Activated CD8-positive, alpha-beta memory T cell treated with anti-CD3 and anti-CD28 coated beads for 24 hours (primary cell): ENCODE data around the gene CDKL1.
A peak's percentile ranks its signal among the peaks of the same experiment; 100 is the strongest.

Experiments
- DNase-seq: peaks from one replicate; pipeline ENCODE4 v3.0.0-alpha.2; 2020

CDKL1 gene

DNA sequence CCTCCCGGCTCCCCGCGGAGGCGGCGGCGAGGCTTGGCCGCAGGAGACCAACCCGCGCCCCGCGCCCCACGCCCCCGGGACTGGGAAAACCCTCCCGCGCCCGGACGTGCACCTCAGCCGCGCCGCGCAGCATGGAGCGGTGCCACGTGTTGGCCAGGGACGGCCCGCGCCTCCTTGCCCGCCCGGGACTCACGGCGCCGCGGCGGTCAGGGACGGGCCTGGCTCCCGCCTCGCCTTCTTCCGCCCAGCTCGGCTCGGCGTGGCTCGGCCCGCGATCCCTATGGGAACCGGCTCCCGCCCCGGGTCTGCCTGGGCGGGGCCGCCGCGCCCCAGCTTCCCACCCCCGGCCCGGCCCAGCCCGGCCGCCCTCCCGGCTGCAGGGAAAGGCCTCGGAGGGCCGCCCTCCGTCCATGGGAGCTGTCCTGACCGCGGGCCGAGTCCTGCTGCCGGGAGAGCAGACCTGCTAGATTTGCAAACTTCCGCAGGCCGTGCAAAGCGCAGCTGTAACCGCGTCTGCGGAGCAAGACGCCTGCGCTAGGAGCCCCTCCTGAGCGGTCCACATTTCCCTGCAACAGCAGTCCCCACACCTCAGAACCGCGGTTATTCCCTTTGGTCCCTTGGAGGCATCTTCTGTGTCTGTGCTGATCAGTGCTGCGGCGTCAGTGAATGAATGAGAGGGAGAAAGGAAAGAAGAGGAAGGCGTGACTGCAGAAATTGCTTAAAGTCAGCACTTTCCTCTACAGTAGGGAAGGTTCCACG lies at the start of gene CDKL1:
CDKL1 (minus strand) TSS at position 251 of the 759 bp plus-strand sequence. CDS start 1,013 bp downstream, outside the sequence.
- DNase-seq = peak; percentile 85

DNA sequence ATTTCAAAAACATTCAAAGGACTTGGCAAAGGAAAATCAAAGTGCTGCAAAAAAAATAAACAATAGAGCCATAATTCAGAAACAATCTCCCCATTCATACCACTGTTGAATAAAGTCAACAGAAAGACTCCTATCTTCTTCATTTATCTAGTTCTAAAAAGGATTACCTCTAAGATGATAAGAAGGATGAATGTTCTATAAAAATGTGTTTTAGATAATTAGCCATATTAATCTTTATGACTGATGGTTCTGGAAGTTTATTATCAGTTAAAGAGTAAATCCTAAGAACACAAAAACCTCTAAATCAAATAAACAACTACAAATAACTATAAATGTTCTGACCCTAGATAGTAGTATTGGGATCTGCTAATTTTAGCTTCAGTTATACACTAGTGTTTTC lies 37.8 kb upstream of the CDKL1 start:
- DNase-seq = no peak

DNA sequence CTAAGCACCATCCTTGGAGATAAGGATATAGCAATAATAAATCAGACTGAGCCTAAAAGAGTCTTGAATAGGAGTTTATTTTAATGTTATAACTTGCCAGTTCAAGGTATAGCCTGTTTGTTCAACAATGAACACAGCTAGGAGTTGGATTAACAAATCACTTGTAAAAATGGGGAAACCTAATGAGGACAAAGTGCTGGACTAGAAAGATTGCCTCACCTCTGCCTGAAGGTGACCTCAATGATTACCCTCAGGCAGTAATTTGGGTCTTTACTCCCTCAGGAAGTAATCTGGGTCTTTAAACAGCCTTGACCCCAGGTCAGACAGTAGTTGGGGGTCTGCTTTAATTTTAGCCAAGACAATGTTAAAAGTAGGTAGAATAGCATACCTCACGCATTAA lies 35.5 kb upstream of the CDKL1 start:
- no peak for DNase-seq

DNA sequence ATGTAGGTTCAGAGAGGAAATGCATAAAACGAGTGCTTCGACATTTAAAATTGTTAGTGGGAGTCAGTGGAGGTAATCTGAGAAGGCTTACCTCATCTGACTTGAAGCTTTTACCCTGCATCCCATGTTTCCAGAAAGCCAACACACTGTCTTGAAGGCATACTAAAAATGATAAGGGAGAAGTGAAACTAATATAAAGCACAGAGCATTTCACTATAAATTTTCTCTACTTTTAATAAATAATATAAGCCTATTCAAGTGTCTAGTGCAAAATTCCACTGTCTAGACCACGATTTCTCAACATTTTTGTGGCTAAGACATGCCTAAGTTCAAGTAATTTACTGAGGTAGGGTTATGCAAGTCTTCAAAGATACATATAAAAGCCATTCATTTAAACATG lies 29.1 kb upstream of the CDKL1 start:
- DNase-seq = no peak

DNA sequence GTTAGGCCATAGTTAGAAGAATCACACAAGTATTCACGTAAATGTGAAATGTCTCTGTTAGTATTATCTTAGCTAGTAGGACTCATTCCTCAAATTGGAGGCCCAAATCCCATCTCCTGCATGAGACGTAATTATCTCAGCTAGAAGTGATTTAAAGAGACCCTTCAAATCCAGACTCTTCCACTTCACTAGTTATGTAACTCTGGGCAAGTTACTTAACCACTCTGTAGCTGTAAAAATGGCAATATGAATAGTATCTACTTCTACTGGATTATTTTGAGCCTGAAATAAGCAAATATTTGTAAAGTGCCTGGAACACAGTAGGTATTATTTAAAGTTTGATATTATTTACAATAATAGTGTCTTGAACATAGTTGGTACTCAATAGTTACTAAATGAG lies 28.4 kb upstream of the CDKL1 start:
- DNase-seq = no peak

DNA sequence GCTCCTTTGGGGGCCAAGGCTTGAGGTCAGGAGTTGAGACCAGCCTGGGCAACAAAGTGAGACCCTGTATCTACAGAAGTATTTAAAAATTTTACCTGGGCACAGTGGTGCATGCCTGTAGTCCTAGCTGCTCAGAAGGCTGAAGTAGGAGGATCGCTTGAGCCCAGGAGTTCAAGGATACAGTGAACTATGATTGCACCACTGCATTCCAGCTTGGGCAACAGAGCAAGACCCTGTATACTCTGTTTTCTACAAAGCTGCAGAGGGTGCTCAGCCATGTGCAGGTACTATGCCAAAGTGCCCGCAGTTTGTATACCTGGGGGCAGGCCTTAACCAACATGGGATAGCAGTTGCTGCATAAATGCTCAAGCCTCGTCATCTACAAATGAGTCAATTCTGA lies 26.8 kb upstream of the CDKL1 start:
- no peak for DNase-seq

DNA sequence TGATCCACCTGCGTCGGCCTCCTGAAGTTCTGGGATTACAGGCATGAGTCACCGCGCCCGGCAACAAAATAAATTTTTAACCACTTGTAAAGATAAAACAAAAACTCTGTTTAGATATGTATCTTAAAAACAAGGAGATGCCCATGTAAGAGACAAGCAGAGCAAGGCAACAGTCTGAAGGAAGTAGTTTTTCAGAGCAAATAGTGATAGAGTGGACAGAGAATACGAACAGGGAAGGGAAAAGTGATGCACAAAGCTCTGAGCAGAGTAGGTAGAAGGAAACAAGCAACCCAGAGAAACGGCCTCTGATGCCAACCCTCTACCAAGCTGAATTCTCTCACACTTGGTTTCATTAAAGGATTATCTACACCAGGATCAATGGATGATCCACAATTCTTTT lies 24.8 kb upstream of the CDKL1 start:
- DNase-seq = no peak

DNA sequence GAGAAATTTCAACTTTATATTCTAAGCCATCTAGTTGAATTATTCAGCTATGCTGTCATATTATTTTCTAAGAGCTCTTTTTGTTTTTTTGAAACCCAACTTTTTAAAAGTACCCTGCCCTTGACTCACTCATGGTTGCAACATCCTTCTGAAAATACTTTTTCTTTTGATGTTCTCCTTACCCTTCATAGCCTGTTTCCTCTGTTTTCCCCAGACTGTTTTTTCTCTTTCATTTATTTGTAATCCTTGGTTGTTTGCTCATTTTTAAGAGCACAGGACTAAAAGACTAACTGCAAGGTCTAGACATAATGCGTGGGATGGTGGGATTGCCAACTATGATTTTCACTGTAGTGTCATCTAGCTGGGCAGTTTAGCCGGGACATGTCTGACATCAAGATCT lies 21.2 kb upstream of the CDKL1 start:
- no peak for DNase-seq

DNA sequence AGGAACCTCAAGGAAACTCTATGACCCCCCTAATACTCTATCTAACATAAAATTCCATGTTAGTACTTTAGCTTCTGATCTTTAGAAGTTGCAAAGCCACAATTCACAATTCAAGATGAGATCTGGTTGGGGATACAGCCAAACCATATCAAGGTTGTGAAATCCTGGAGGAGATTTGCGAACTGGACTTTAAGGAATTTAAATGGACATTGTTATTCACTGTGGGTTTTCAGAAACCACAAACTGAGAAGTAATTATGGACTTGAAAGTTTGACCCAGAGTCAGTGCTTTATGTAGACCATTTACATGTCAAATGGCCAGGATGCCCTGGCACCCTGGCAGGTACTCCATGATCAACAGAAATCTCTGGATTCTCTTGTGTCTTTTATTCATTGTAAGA lies 14.2 kb upstream of the CDKL1 start:
- no peak for DNase-seq

DNA sequence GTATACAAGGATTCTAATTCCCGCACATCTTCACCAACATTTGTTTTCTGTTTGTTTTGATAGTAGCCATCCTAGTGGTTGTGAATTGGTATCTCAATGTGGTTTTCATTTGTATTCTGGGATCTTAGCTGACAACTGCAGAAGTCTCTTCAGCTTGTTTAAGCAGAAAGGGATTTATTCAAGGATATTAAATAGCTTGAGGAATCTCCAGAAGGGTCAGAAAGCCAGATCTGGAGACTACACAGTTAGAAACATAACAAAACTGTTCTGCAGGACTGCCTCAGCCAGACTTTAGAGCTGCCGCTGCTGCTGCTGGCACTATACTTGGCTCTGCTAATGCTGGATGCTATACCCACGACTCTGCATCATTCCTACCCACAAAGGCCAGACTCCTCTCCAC lies 13.4 kb upstream of the CDKL1 start:
- DNase-seq = no peak

DNA sequence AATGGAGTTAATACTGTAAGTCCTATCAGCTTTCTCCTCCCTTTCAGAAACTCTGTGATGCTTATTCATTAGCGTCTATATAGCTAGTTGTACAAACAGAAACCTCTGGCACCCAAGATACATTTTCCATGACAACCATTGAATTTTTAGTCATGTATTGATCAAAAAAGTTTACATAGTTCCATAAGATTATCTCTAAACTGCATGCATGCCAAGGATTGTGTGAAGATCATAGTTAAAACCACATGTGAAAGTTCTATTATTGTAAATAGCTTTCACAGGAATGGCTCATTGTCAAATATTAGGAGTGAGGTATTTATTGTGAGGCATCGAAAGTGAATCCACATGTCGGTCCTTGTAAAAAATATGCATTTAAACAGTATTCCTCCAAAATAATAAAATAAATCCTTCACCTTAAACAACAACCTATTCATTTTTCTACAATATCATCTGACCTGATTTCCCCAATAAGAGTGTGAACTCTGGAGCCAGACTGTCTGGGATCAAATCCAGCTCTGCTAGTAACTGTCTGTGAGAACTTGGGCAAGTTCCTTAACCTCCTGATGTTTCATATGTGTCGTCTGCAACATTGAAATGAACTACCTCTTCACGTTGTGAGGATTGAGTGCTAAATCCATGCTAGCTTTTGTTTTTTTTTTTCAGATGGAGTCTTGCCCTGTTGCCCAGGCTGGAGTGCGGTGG lies 10.6 kb upstream of the CDKL1 start:
- DNase-seq = no peak

DNA sequence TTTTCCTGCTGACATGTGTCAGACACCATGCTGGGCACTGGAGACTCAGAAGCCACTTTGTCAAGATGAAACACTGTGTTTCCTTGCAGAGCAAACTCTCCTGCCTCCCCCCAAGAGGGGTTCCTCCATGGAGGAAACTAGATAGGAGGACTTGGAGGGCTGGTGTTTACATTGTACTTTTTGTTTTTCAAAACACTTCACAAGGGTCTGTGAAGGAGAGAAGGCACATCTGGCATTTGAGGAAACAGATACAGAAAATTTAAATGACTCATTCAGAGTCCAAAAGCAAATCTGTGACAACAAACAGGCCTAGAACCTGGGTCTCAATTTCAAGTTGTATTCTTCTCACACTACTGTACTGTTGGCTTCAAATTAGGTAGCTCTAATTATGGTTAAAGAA lies 6.7 kb upstream of the CDKL1 start:
- DNase-seq = peak; percentile 35

DNA sequence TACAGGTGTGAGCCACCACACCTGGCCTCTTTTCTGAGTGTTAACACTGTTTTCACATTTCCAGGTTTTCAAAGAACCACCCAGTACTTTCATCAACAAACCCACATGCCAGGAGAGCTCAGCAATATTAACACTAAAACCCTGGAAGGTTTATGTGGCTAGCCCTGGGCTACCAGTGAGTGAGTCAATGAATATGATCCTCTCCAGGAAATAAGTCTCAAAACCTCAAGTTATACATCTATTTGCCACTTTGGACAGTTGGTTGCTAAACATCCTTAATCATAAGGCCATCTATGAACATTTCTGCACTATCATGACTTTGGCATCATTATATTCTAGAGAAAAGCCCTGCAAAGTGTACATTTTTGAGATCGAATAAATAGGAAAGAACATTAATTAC lies 6.3 kb upstream of the CDKL1 start:
- peak; percentile 26 for DNase-seq

DNA sequence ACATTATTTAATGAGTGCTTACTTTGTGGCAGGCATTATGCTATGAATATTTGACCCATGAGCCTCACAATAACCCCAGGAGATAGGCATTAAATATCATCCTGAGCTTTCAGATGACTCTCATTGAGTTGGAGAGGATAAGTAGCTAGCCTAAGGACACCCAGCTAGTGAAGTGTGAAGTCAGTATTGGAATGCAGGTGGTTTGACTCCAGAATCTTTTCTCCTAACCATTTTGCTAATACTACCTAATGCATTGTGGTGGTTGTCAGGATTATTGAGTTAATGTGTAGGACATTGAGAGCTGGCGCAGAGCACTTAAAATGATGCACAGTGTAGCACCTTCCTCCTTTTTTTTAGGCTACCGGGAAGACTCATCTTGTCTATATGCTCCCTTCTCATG lies 3.8 kb upstream of the CDKL1 start:
- DNase-seq = no peak

DNA sequence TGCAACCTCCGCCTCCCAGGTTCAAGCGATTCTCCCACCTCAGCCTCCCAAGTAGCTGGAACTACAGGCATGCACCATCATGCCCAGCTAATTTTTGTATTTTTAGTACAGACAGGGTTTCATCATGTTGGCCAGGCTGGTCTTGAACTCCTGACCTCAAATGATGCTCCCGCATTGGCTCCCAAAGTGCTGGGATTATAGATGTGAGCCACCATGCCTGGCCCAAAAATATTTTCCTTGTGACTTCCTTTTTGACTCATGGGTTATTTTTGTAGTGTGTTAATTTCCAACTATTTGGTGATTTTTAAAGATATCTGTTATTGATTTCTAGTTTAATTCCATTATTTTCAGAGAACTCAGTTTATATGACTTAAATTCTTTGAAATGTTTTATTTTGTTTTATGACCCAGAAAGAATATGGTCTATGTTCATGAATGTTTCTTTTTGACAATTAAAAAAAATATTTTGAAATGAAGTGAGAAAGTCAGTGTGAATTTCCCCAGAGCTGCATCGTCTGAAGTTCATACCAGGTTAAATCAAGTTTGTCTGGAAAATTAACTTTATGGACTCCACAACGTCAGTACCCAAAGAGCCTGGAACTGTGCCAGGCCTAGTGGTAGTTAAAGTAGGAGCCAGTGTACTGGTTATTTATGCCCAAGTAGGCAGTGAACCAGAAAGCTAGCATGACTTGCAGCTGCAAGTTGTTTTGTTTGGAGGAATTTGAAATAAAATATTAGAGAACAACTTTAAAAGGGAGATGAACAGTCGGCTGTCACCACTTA lies 2.8 kb upstream of the CDKL1 start:
- peak; percentile 13 for DNase-seq

DNA sequence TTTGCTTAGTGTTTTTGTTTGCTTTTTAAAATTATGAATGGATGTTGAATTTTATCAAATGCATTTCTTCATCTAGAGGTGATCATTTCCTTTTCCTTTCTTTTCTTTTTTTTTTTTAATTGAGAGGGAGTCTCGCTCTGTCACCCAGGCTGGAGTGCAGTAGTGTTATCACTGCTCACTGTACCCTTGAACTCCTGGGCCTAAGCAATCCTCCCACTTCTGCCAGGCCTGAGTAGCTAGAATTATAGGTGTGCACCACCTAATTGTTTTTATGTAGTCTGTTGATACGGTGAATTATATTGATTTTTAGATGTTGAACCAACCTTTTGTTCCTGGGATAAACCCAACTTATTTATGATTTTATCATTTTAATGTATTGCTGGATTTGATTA lies 1.5 kb upstream of the CDKL1 start:
- no peak for DNase-seq

DNA sequence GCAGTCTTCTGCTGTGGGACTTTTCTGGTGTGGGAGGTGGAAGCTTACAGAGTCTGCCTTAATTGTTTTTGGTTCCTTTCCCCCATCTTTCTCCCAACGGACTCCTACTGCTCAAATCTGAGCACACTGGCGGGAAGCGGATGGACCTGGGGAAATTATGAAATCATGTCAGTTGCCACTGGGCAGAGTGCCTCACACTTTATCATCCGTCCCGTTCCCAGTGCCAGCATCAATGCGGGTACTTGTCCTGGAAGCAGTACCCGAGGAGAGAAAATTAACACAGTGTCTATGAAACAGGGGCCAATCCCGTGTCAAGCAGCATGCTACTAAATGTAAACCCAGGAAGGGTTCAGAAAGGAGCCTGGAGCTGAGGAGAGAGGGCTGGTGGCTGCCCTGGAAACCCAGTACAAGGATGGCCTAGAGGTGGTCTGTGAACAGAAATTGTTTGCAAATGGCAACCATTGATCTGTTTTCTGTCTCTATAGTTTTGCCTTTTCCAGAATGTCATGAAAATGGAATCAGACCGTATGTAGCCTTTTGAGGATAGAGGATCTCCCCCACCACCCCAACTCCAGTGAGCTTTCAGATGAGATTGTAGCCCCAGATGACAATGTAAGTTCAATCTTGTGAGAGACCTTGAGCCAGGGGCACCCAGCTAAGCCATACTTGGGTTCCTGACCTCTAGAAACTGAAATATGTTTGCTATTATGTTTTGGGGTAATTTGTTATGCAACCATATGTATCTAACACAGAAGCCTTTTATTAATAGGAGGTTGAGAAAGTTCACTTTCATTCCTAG lies 908 bp upstream of the CDKL1 start:
- no peak for DNase-seq

DNA sequence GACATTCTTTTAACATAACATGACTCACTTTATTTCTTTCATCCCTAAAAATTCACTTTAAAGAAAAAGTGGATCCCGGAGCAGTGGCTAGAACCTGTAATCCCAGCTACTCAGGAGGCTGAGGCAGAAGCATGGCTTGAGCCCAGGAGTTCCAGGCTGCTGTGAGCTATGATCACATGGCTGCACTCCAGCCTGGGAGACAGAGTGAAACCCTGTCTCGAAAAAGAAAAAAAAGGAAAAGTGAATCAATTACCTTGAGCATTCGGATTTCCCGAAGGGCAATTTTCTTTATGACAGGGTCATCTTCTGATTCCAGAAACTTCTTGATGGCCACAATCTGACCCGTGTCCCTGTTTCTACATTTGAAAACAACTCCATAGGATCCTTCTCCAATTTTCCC lies 1.2 kb downstream of the CDKL1 start:
- DNase-seq = peak; percentile 24

DNA sequence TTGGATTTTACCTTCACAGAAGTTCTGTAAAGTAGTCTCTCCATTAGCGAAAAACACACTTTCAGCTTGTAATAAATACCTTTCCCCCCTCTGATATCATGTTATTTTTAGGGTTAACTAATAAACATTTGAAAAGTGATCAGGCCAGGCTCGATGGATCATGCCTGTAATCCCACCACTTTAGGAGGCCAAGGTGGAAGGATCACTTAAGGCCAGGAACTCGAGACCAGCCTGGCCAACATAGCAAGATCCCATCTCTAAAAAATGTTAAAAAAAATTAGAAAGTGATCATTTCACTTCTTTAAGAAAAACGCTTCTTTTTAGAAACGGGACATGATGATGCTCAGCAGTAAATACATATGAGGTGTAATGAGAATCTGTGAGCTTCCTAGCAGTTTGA lies 2.0 kb downstream of the CDKL1 start:
- no peak for DNase-seq

DNA sequence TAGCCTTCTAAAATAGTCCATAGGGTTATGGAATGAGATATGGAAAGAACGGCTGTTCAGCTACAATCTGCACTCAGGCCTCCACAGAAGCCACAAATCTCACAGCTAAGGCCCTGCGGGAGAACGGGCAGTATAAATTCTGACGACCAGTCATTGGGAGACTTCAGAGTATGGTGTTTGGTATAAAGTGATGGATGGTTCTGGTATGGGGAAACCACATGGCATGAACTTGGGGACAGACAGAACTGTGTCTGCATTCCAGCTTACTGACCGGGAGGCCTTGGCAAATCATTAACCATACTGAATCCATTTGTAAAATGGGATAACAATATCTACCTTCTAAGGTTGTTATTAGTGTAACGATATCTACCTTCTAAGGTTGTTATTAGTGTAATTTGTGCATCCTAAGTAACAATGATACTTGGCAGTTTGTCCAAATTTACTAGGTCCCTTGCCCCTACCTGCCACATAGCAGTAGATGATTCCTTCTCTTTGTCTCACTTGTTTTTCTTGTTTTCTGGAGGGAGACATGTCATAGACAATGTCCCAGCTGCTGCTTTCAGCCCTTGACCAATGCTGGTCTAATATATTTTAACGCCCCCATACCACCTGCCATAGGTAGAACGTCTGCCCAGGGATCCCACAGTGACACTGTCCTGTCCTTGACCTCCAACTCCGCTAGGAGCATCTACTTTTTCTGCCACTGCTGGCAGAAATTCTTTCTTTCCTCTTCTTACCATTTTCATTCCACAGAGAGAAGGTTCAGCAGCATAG lies 6.8 kb downstream of the CDKL1 start:
- DNase-seq = peak; percentile 26

DNA sequence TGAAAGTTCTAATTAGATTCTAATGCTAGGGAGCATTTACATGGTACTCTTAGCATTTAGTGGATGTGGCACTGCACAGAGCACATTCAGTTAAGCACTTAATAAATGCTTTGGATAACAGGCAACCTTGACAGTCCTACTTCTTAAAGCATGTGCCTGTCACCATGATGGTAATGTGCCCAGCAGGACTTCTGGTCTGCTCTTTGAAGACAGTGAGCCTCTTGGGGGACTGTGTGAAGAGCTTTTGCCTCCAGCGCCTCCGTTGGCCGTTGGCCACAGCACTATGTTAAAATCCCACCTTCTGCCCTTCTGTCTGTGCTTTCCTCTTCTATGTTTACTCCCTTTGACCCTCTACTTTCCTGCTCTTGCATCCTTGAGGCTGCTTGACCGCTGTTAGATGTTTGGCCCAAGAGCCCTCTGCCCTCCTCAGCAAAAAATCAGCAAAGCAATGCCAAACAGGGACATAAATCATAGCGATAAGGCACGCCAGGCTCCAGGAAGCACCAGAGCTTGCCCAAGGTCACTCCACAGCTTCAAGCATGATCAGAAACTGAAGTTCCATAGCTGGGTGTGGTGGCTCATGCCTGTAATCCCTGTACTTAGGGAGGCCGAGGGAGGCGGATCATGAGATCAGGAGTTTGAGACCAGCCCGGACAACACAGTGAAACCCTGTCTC lies 8.3 kb downstream of the CDKL1 start:
- DNase-seq = peak; percentile 40

DNA sequence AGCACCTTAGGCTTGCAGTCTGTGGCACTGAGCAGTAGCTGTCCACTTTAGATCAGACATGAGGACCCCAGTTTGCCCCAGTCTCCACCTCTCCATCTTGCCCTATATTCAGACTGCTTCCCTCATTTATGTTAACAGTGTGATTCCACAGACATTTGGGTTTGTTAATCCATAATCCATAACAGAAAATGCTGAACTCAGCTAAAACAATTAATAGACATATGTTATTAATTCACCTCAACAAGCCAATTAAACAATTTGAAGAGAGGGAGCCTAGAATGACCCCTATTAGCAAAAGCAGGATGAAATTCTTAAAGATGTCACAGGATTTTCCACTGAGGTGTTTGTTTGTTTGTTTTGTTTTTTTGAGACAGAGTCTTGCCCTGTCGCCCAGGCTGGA lies 9.1 kb downstream of the CDKL1 start:
- no peak for DNase-seq
